Posterior cingulate gyrus (tissue), 11 donors: ENCODE measurements around the gene CREB5.
A peak's percentile ranks its signal among the peaks of the same experiment; 100 is the strongest.
"Not testable (repeated sequence)": the region's sequence is repeated elsewhere in the genome, so short reads cannot be mapped to it uniquely, and the experiment has no call there.

Experiments
- DNase-seq, 10 donors: peaks; one replicate each; pipeline versions ENCODE4 v3.0.0 to v3.0.0-alpha.2; 2020 to 2021; ENCODE audit warnings: mixed read lengths in 3 of 10
- intact Hi-C: fragments of 100-400 bp; cut with DNase I; formaldehyde crosslinking; loops from one replicate; pipeline ENCODE4 v1.15.1; 2023

Gene CREB5, protein sequence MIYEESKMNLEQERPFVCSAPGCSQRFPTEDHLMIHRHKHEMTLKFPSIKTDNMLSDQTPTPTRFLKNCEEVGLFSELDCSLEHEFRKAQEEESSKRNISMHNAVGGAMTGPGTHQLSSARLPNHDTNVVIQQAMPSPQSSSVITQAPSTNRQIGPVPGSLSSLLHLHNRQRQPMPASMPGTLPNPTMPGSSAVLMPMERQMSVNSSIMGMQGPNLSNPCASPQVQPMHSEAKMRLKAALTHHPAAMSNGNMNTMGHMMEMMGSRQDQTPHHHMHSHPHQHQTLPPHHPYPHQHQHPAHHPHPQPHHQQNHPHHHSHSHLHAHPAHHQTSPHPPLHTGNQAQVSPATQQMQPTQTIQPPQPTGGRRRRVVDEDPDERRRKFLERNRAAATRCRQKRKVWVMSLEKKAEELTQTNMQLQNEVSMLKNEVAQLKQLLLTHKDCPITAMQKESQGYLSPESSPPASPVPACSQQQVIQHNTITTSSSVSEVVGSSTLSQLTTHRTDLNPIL

DNA sequence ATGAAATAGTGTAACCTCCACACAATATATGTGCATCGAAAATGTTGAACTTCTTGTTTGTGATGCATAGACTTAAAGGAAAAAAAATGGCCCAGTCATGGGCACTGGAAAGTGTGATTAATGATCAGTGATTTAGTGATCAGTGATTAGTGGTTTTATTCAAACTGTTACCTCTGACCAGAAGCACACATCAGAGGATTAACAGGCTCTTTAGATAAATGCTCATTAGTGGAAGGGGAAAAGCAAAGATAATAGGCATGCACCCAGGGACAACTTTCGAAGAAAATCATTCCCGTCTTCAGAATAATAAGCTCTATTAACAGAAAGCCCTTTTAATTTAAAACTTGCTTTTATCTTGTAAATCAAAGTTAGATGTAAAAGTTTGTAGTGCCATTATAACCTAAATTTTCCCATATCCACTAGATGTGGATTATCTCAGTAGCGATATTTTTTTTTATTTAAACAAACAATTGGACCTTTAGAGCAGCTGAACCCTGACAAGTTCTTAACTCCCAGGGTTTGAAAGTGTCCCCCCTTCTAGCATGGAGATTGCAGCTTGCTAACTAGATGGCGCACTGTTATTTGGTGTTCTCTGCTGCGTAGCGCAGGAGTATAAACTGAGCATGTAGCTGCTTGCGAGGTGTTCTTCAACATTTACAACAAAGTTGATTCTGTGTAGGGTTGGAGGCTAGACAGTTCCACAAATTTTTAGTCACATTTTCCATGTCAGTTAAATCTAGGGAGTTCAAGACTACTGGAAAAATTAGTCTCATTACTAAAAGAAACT, at the start of gene CREB5:
Gene CREB5 (plus strand): TSS at position 643 of the 787 bp plus-strand sequence. CDS start 397 bp downstream, outside the sequence.
- DNase-seq = peak in 7 of 10 donors; percentile 13 to 88 (median 36)
- intact Hi-C loops = loop anchor here (5.0 kb wide), 1 partner anchor 275 kb away; no protein-coding TSS in a partner anchor

- intact Hi-C loops = no loop called here
- DNase-seq = no peak
These were observed 49.5 kb upstream of the CREB5 start for GRCh38 chr7:28362812-28363211.

DNA sequence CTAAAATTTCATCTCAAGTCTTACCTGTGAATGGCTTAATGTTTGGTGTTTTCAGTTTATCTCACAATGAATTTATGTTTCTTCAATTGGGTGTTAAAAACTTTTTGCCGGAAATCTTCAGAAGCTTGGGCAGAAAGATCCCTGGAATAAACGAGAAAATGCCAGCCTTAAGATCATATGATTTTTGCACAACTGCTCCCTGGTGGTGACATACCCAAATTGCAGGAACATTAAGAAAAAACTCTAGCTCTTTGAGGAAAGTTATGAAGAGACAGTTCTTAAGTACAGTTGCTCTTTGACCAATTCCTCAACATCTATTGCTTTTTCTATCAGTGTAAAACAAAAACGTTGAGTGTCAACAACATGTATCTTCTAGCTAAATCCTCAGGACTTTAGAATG, 48.2 kb upstream of the CREB5 start:
- intact Hi-C loops = no loop called here
- no peak for DNase-seq

- intact Hi-C loops = no loop called here
- no peak for DNase-seq
These were observed 42.8 kb upstream of the CREB5 start for GRCh38 chr7:28369523-28369922.

DNA sequence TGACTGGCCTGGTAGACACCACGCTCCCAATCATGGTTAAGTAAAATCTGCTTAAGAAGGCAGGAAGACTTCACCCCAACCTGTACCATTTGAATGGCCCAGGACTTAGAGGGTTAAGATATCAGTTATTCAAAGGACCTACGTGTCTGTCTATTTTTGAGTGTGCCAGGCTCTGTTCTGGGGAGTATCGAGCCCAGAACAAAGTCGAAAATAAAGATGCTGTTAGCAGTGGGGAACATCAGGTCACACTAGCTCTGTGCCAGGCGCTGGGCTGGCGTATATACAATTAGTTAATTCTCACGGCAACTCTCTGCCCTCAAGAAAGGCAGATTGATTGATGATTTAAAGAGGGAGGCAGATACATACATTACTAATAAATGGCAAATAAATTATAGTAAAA, 40.5 kb upstream of the CREB5 start:
- intact Hi-C loops = no loop called here
- DNase-seq = no peak

GRCh38 chr7:28373990-28374389, 38.3 kb upstream of the CREB5 start:
- no peak for DNase-seq
- intact Hi-C loops = no loop called here

- DNase-seq = no peak
These were observed 36.6 kb upstream of the CREB5 start for GRCh38 chr7:28375729-28376128.

DNA sequence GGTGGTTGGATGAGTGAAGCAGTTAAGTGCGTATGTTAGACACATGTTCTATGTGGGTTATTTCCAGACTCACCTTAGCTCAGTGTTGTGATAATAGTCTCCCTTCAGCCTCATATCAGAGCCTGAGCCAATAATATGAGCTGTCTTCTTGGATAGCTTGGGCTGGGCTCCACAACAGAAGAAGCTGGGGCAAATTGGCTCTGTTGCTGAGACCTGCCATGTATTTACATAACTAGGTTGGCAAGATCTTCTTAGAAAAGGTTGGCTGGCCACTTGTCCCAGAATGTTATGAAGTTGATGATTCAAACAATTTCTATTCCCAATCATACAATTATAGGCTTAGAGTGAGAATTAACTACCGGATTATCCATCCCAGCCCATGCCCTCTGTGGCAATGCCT, 35.7 kb upstream of the CREB5 start:
- DNase-seq = no peak
- intact Hi-C loops = no loop called here

More at GRCh38 chr7:28375729-28376128, 36.6 kb upstream of the CREB5 start:
- intact Hi-C loops = no loop called here

DNA sequence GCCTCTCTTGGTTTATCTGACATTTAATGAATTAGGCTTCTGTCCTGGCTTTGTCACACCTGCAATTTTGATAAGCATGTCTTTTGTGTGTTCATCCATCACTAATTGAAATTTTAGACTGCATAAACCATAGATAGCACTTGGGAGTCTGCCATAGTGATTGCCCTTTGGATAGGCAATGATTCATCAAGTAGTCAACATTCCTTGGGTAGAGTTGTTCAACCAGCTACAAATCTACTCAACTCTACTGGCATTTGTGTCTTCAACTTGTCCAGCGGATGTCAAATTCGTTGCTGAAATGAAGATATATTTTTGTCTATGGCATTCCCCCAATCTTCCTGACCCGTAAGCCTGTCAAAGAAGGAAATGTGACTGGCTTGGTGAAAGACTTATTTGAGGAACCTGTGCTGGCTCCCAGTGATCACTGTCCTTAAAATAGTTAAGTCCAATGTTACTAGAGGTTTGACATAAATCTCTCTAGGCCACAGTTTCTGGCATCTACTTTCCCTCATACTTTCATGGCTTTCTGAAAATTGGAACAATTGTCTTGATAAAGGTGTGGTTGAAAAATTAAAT, 33.7 kb upstream of the CREB5 start:
- intact Hi-C loops = no loop called here
- no peak for DNase-seq

DNA sequence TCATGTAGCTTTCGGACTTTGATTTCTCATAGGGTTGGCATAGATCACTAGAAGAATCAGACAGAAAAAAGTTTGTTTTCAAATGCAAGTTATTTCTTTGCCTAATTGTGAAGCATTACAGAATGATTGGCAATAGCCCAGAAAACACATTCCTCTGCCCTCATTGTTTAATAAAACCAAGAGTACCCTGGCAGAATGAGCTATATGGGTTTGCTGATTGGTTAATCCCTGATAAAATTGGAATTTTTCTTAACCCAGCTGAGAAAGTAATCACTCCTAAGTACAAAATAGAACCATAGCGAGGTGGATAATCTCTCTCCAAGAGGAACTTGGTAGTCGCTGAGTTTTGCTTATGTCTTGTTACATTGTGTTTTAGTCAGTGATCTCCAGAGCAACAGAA, 30.9 kb upstream of the CREB5 start:
- intact Hi-C loops = no loop called here
- DNase-seq = no peak

- intact Hi-C loops = no loop called here
- no peak for DNase-seq
These were observed 30.2 kb upstream of the CREB5 start for GRCh38 chr7:28382144-28382543.

- DNase-seq = no peak
- intact Hi-C loops = no loop called here
These were observed 28.3 kb upstream of the CREB5 start for GRCh38 chr7:28383975-28384374.

GRCh38 chr7:28389504-28390395, 22.6 kb upstream of the CREB5 start:
- no peak for DNase-seq
- intact Hi-C loops = loop anchor here (1.0 to 5.0 kb wide), 3 partner anchors 243 to 533 kb away; no protein-coding TSS in a partner anchor

DNA sequence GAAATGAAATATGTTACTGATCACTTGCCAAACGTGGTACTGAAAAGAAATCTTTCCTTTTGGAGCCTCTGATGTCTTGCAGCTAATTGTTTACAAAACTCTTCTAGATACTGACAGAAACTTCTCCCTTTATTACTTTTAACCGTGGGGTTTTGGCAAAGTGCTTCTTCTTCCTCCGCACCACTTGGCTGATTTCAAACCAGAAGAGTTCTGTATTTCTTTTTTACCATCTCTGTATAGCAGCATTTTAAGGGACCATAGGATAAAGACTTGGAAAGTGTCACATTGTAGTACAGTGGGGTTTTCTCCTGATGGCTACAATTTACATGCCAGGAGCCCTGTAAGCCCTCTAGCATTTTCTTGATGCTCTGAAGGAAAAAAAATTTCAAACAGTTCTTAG, 21.9 kb upstream of the CREB5 start:
- intact Hi-C loops = loop anchor here (2.0 kb wide), 1 partner anchor 464 kb away; no protein-coding TSS in a partner anchor

GRCh38 chr7:28392289-28392688, 20.0 kb upstream of the CREB5 start:
- DNase-seq = no peak
- intact Hi-C loops = no loop called here

More for the DNA sequence above, 21.9 kb upstream of the CREB5 start:
- no peak for DNase-seq

DNA sequence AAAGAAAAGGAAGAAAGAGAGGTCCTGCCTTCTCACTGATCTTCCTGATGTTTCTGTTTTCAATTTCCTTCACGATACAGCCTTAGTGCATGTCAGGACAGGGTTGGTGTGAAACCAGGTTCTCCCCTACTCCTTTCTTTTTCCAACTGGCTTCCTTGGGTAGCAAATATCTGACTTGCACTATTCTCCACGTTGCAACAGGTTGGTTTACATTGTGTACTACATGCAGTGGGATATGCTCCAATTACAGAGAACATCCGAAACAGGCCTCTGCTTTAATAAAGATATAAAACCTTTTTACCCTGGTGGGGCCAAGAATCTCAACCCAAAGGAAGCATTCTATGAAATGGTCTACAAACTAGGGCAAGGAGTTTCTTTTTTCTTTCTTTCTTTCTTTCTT, 16.9 kb upstream of the CREB5 start:
- intact Hi-C loops = no loop called here
- no peak for DNase-seq

GRCh38 chr7:28395831-28396230, 16.5 kb upstream of the CREB5 start:
- DNase-seq = no peak
- intact Hi-C loops = no loop called here

DNA sequence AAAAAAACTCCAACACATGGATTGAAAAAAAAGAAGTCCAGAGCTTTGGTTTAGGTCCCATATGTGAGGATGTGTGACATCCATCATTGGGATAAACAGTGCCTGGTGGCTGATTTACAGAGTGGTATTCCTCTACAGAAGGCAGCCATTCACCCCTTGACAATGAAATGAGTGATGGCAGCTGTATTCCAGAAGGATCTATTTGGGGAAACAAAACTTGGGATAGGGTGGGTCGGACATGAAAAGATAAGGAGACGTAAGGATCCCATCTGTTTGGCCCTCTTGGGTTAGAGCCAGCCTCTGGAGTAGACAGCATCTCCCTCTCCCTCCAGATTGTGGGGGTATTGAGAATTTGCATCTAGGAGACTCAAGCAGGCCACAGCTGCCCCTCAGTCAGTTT, 15.2 kb upstream of the CREB5 start:
- no peak for DNase-seq
- intact Hi-C loops = no loop called here

DNA sequence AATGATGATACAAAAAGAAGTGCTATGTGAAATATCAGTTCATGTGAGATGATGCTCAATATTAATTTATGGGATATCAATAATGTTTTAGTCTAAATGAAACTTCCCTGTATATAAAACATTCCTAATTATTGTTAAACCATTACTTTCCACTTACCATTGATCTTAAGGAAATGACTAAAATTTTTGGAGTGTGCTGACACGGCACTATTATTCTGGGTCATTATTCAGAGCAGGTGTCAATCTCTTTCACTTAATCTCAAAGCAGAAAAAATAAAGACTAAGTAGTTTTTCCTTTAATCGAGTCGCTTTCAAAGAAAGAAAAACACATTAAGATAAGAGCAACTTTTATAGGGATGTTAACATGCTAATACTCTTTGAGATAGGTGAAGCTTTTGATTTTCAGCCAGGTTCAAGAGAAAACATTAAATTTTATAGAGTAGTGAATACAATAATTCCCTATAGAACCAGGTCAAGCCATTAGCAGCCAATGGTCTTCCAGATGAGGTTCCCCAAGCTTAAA, 11.4 kb upstream of the CREB5 start:
- no peak for DNase-seq
- intact Hi-C loops = no loop called here

GRCh38 chr7:28401567-28401966, 10.8 kb upstream of the CREB5 start:
- DNase-seq, intact Hi-C loops: not testable (repeated sequence)
